Left ventricle myocardium inferior (tissue), 1 donor: ENCODE data around the gene PCDHGA4. TPM values are rescaled to one million over a fixed set of nuclear protein-coding genes. Genes with fewer than 3 reads are reported as not detected.
"Not testable (repeated sequence)": the region's sequence is repeated elsewhere in the genome, so short reads cannot be mapped to it uniquely, and the experiment has no call there.

Source experiments
- DNase-seq: peaks from one replicate; pipeline ENCODE4 v3.0.0-alpha.2; 2020
- H3K27ac ChIP-seq: fragments of 200-600 bp; replicated peaks from 2 replicates; pipeline ENCODE4 v1.8.0; 2021
- H3K27me3 ChIP-seq: fragments of 200-600 bp; 2 replicates; pipeline ENCODE4 v1.8.0; 2021; ENCODE audit warnings: low read depth
- H3K36me3 ChIP-seq: fragments of 200-600 bp; 2 replicates; pipeline ENCODE4 v1.8.0; 2021
- H3K4me1 ChIP-seq: fragments of 200-600 bp; 2 replicates; pipeline ENCODE4 v1.8.0; 2021
- H3K4me3 ChIP-seq: fragments of 200-600 bp; 2 replicates; pipeline ENCODE4 v1.8.0; 2021; ENCODE audit warnings: mild to moderate bottlenecking, moderate library complexity
- H3K9me3 ChIP-seq: fragments of 200-600 bp; replicated peaks from 2 replicates; pipeline ENCODE4 v1.8.0; 2021
- intact Hi-C: fragments of 100-400 bp; cut with micrococcal nuclease; formaldehyde crosslinking; loops from one replicate; pipeline ENCODE4 v1.11.0; 2022
- total RNA-seq: library from RNA; stranded (reverse); fragmentation: NEBNext Ultra II Directional; extraction: Animal tissue kit (Norgen Biotek cat#: 25700); gene quantifications from one replicate; pipeline ENCODE4 v1.2.1, GENCODE V29; 2021
- TF ChIP-seq, protein P1 (sequence below): fragments of 200-600 bp; IDR thresholded peaks from 2 replicates; pipeline ENCODE4 v1.8.0; 2021; ENCODE audit warnings: antibody characterized with exemption, mild to moderate bottlenecking, borderline replicate concordance
- donor health status: DM: no; HTN: yes; CAD: no; lungs with severe emphysema.

PCDHGA4 gene
- total RNA-seq, 1 donor from 2014 or later, result 7.3 TPM

DNA sequence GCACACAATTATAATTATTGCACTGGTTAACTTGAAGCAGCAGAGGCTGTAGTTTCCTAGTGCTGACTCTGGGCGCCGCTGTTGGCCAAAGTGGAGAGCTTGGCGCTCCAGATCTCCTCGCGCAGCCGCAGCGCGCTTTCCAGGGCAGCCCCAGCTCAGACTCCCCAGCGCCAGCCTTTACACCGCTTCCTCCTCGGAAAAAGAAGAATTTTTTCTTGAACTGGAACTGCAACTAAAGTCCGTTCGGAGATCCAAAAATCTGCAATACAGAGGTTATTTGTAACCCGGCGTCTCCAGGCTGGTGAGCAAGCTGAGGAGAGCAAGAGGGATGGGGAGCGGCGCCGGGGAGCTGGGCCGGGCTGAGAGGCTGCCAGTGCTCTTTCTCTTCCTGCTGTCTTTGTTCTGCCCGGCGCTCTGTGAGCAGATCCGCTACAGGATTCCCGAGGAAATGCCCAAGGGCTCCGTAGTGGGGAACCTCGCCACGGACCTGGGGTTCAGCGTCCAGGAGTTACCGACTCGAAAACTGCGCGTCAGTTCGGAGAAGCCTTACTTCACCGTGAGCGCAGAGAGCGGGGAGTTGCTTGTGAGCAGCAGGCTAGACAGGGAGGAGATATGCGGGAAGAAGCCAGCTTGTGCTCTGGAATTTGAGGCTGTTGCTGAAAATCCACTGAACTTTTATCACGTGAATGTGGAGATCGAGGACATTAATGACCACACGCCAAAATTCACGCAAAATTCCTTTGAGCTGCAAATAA, 32.9 kb downstream of the PCDHGA4 start, which contains the start of gene PCDHGB4:
TSS of gene PCDHGB4 (plus strand) at position 142 of the 755 bp plus-strand sequence. CDS start at position 329, 187 bp downstream.
- intact Hi-C loops, H3K27ac ChIP-seq, H3K27me3 ChIP-seq: not testable (repeated sequence)
- Histone ChIP-seq H3K4me3 (peak within 1 kb of the TSS; percentile 55), H3K9me3 (peaks cover 96% of the 10 kb centered on the region), H3K4me1 (peaks cover 30% of the 10 kb centered on the region), H3K36me3 (peaks cover 33% of the 10 kb centered on the region)
- TF ChIP-seq, protein P1, sequence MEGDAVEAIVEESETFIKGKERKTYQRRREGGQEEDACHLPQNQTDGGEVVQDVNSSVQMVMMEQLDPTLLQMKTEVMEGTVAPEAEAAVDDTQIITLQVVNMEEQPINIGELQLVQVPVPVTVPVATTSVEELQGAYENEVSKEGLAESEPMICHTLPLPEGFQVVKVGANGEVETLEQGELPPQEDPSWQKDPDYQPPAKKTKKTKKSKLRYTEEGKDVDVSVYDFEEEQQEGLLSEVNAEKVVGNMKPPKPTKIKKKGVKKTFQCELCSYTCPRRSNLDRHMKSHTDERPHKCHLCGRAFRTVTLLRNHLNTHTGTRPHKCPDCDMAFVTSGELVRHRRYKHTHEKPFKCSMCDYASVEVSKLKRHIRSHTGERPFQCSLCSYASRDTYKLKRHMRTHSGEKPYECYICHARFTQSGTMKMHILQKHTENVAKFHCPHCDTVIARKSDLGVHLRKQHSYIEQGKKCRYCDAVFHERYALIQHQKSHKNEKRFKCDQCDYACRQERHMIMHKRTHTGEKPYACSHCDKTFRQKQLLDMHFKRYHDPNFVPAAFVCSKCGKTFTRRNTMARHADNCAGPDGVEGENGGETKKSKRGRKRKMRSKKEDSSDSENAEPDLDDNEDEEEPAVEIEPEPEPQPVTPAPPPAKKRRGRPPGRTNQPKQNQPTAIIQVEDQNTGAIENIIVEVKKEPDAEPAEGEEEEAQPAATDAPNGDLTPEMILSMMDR, result peak; percentile 71
- peak; percentile 42 for DNase-seq

DNA sequence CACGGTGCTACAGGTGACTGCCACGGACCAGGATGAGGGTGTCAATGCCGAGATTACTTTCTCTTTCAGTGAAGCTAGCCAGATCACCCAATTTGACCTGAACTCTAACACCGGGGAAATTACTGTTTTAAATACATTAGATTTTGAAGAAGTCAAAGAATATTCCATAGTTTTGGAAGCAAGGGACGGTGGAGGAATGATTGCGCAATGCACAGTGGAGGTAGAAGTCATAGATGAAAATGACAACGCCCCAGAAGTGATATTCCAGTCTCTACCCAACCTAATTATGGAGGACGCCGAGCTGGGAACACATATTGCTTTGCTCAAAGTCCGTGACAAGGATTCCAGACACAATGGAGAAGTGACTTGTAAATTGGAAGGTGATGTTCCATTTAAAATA, 33.8 kb downstream of the PCDHGA4 start:
- DNase-seq, result no peak
- H3K27me3 ChIP-seq, result no peaks in the 10 kb centered on the region
- no peak overlapping the region for H3K4me3 ChIP-seq
- peaks cover 29% of the 10 kb centered on the region for H3K4me1 ChIP-seq
- TF ChIP-seq, protein P1, result no peak
- H3K9me3 ChIP-seq, result peaks cover 96% of the 10 kb centered on the region
- no peak overlapping the region for H3K27ac ChIP-seq
- intact Hi-C loops, result no loop called here
- peaks cover 38% of the 10 kb centered on the region for H3K36me3 ChIP-seq

DNA sequence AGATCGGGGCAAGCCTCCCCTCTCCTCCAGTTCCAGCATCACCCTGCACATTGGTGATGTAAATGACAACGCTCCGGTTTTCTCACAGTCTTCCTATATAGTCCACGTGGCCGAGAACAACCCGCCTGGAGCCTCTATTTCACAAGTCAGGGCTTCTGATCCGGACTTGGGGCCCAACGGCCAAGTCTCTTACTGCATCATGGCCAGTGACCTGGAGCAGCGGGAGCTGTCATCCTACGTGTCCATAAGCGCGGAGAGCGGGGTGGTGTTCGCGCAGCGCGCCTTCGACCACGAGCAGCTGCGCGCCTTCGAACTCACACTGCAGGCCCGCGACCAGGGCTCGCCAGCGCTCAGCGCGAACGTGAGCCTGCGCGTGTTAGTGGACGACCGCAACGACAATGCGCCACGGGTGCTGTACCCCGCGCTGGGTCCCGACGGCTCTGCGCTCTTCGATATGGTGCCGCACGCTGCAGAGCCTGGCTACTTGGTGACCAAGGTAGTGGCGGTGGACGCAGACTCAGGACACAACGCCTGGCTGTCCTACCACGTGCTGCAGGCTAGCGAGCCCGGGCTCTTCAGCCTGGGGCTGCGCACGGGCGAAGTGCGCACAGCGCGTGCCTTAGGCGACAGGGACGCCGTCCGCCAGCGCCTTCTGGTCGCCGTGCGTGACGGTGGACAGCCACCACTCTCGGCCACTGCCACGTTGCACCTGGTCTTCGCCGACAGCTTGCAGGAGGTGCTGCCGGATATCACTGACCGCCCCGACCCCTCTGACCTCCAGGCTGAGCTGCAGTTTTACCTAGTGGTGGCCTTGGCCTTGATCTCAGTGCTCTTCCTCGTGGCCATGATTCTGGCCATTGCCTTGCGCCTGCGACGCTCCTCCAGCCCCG, 34.6 kb downstream of the PCDHGA4 start:
- Histone ChIP-seq H3K36me3 (peaks cover 42% of the 10 kb centered on the region), H3K4me3 (no peak overlapping the region), H3K27me3 (no peaks in the 10 kb centered on the region), H3K9me3 (peaks cover 96% of the 10 kb centered on the region), H3K4me1 (peaks cover 29% of the 10 kb centered on the region), H3K27ac (no peak overlapping the region)
- TF ChIP-seq, protein P1, result no peak
- DNase-seq, result no peak
- intact Hi-C loops, result no loop called here

DNA sequence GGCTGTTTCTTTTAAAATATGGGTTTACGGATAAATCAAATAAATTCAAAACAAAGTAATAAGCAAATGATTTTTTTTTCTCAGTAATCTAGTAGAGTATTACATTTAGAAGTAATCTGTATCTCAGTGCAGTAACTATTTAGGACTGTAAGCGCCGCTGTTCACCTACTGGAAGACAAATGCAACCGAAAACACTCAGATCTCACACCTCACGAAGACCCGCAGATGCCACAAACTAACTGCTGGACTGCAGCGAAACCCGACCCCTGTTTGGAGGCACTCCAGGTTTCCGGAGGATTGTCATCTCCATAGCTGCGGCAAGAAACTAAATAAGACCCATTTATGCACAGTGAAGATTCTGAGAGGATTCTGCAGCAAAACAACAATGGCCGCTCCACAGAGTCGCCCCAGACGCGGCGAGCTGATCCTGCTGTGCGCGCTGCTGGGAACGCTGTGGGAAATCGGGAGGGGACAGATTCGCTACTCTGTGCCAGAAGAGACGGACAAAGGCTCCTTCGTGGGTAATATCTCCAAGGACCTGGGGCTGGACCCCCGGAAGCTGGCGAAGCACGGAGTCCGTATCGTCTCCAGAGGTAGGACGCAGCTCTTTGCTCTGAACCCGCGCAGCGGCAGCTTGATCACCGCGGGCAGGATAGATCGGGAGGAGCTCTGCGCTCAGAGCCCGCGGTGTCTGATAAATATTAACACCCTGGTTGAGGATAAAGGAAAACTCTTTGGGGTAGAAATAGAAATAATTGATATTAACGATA, 37.8 kb downstream of the PCDHGA4 start, which contains the start of gene PCDHGA8:
TSS of gene PCDHGA8 (plus strand) at position 205 of the 770 bp plus-strand sequence. CDS start at position 386, 181 bp downstream.
- Histone ChIP-seq H3K27me3 (no peaks in the 10 kb centered on the region), H3K9me3 (peaks cover 93% of the 10 kb centered on the region), H3K4me1 (peaks cover 29% of the 10 kb centered on the region), H3K4me3 (no peak within 1 kb of the TSS), H3K27ac (no peak within 1 kb of the TSS), H3K36me3 (peaks cover 35% of the 10 kb centered on the region)
- no peak for DNase-seq
- TF ChIP-seq, protein P1, result peak; percentile 39
- intact Hi-C loops, result no loop called here

DNA sequence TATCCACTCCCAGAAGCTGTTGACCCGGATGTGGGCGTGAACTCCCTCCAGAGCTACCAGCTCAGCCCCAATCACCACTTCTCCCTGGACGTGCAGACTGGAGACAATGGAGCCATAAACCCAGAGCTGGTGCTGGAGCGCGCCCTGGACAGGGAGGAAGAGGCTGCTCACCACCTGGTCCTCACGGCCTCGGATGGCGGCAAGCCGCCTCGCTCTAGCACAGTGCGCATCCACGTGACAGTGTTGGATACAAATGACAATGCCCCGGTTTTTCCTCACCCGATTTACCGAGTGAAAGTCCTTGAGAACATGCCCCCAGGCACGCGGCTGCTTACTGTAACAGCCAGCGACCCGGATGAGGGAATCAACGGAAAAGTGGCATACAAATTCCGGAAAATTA, 38.4 kb downstream of the PCDHGA4 start:
- Histone ChIP-seq H3K4me3 (no peak overlapping the region), H3K27ac (no peak overlapping the region), H3K36me3 (peaks cover 35% of the 10 kb centered on the region), H3K27me3 (no peaks in the 10 kb centered on the region), H3K4me1 (peaks cover 27% of the 10 kb centered on the region), H3K9me3 (peaks cover 94% of the 10 kb centered on the region)
- TF ChIP-seq, protein P1, result no peak
- no peak for DNase-seq
- intact Hi-C loops, result no loop called here

DNA sequence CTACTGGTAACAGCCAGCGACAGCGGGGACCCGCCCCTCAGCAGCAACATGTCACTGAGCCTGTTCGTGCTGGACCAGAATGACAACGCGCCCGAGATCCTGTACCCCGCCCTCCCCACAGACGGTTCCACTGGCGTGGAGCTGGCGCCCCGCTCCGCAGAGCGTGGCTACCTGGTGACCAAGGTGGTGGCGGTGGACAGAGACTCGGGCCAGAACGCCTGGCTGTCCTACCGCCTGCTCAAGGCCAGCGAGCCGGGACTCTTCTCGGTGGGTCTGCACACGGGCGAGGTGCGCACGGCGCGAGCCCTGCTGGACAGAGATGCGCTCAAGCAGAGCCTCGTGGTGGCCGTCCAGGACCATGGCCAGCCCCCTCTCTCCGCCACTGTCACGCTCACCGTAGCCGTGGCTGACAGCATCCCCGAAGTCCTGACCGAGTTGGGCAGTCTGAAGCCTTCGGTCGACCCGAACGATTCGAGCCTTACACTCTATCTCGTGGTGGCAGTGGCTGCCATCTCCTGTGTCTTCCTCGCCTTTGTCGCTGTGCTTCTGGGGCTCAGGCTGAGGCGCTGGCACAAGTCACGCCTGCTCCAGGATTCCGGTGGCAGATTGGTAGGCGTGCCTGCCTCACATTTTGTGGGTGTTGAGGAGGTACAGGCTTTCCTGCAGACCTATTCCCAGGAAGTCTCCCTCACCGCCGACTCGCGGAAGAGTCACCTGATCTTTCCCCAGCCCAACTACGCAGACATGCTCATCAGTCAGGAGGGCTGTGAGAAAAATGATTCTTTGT, 39.8 kb downstream of the PCDHGA4 start:
- peaks cover 93% of the 10 kb centered on the region for H3K9me3 ChIP-seq
- H3K4me1 ChIP-seq, result peaks cover 32% of the 10 kb centered on the region
- H3K27ac ChIP-seq, H3K27me3 ChIP-seq, intact Hi-C loops, DNase-seq, H3K4me3 ChIP-seq: not testable (repeated sequence)
- peaks cover 30% of the 10 kb centered on the region for H3K36me3 ChIP-seq
